A549 (cell line): ENCODE data around the gene XAB2. TPM values are rescaled to one million over a fixed set of nuclear protein-coding genes. Genes with fewer than 3 reads are reported as not detected.

Source experiments
- ATAC-seq, 2 experiments: fragments of 200-7000 bp in 1 of 2; fragments of >200 bp in 1 of 2; cut with Nextera tagmentation in 1 of 2; cut with Tn5 transposase in 1 of 2; 3 replicates each; pipeline versions ENCODE4 v1.8.0 to v1.9.1; 2018 to 2020; ENCODE audit warnings: mild to moderate bottlenecking in 1 of 2, moderate library complexity in 1 of 2
- CTCF ChIA-PET: fragments of 300-600 bp; sonication (Branson Sonifier 250); formaldehyde crosslinking; extraction: SDS; loops from one replicate; lab custom pipeline; 2021; ENCODE audit warnings: antibody characterized with exemption, inconsistent platforms; lab: Yijun Ruan, JAX
- POLR2A ChIA-PET: fragments of 350-600 bp; formaldehyde crosslinking; extraction: SDS; loops from one replicate; lab custom pipeline; 2021; ENCODE audit warnings: antibody characterized with exemption, inconsistent platforms; lab: Yijun Ruan, JAX
- DNase-seq, 2 experiments: peaks; one replicate each; pipeline versions ENCODE4 v3.0.0 to v3.0.0-alpha.2; 2011 to 2016; ENCODE audit warnings: low read depth in 1 of 2, low spot score in 1 of 2
- FAIRE-seq: peaks from 2 replicates; lab custom pipeline; 2011; peaks lifted over from hg19 to GRCh38; lab: Jason Lieb, UNC
- H3K27ac ChIP-seq, 2 experiments: fragments of >200 bp; sonication (Bioruptor Twin); formaldehyde crosslinking; 3 replicates each; pipeline ENCODE4 v1.5.1; 2016 to 2017
- H3K4me1 ChIP-seq: fragments of >200 bp; sonication (Bioruptor Twin); formaldehyde crosslinking; 3 replicates; pipeline ENCODE4 v1.6.1; 2016
- H3K4me2 ChIP-seq: fragments of >200 bp; sonication (Bioruptor Twin); formaldehyde crosslinking; 3 replicates; pipeline ENCODE4 v1.6.1; 2016
- H3K4me3 ChIP-seq: fragments of >200 bp; sonication (Bioruptor Twin); formaldehyde crosslinking; 3 replicates; pipeline ENCODE4 v1.5.1; 2016
- H3K9me3 ChIP-seq: fragments of >200 bp; sonication (Bioruptor Twin); formaldehyde crosslinking; 3 replicates; pipeline ENCODE4 v1.6.1; 2016
- BCL3 ChIP-seq: fragments of >200 bp; sonication (Bioruptor Twin); formaldehyde crosslinking; IDR thresholded peaks from 3 replicates; pipeline ENCODE4 v1.6.1; 2016
- CEBPB ChIP-seq, 2 experiments: fragments of >200 bp in 1 of 2; sonication (Bioruptor Twin) in 1 of 2; formaldehyde crosslinking in 1 of 2; IDR thresholded peaks; 2 replicates each; pipeline ENCODE4 v1.6.1; 2012 to 2016
- EHMT2 ChIP-seq: fragments of 200-600 bp; sonication (generic); IDR thresholded peaks from 2 replicates; pipeline ENCODE4 v1.6.1; 2016; ENCODE audit warnings: antibody characterized with exemption, low read depth, mild to moderate bottlenecking, moderate library complexity
- ESRRA ChIP-seq: fragments of 150-350 bp; IDR thresholded peaks from 2 replicates; pipeline ENCODE4 v1.6.1; 2014; ENCODE audit warnings: mild to moderate bottlenecking, low read length, borderline replicate concordance
- FOSB ChIP-seq: fragments of 250-450 bp; sonication (Bioruptor Pico); IDR thresholded peaks from 2 replicates; pipeline ENCODE4 v1.5.0; 2020; ENCODE audit warnings: mild to moderate bottlenecking, moderate library complexity
- FOSL2 ChIP-seq, 2 experiments: fragments of 450-650 bp in 1 of 2; fragments of >200 bp in 1 of 2; sonication (Bioruptor Twin) in 1 of 2; formaldehyde crosslinking; IDR thresholded peaks; 2 replicates each; pipeline versions ENCODE4 v1.5.0 to v1.6.1; 2016 to 2020; ENCODE audit warnings: mild to moderate bottlenecking in 1 of 2, moderate library complexity in 1 of 2
- FOXS1 ChIP-seq: fragments of 250-450 bp; sonication (Bioruptor Pico); IDR thresholded peaks from 2 replicates; pipeline ENCODE4 v1.5.0; 2020; ENCODE audit warnings: mild to moderate bottlenecking, moderate library complexity
- HES2 ChIP-seq: fragments of >200 bp; sonication (Bioruptor Twin); formaldehyde crosslinking; IDR thresholded peaks from 2 replicates; pipeline ENCODE4 v1.6.1; 2016
- HOXA7 ChIP-seq: fragments of 250-450 bp; sonication (Bioruptor Pico); IDR thresholded peaks from 2 replicates; pipeline ENCODE4 v1.5.0; 2020; ENCODE audit warnings: mild to moderate bottlenecking, moderate library complexity
- HOXB13 ChIP-seq: fragments of 250-450 bp; sonication (Bioruptor Pico); IDR thresholded peaks from 2 replicates; pipeline ENCODE4 v1.5.0; 2020; ENCODE audit warnings: low read depth, mild to moderate bottlenecking, moderate library complexity
- HOXB5 ChIP-seq: fragments of 250-450 bp; sonication (Bioruptor Pico); IDR thresholded peaks from 2 replicates; pipeline ENCODE4 v1.5.0; 2020; ENCODE audit warnings: mild to moderate bottlenecking, moderate library complexity
- JUNB ChIP-seq: fragments of >200 bp; sonication (Bioruptor Twin); formaldehyde crosslinking; IDR thresholded peaks from 2 replicates; pipeline ENCODE4 v1.6.1; 2016
- KDM1A ChIP-seq: fragments of 200-600 bp; sonication (generic); IDR thresholded peaks from 2 replicates; pipeline ENCODE4 v1.6.1; 2016; ENCODE audit warnings: low read depth, mild to moderate bottlenecking
- KDM5A ChIP-seq: fragments of 200-600 bp; sonication (generic); IDR thresholded peaks from 2 replicates; pipeline ENCODE4 v1.6.1; 2016; ENCODE audit warnings: antibody characterized with exemption, mild to moderate bottlenecking
- MAFK ChIP-seq: fragments of 450-650 bp; IDR thresholded peaks from 2 replicates; pipeline ENCODE4 v1.6.1; 2014; ENCODE audit not compliant: partially characterized antibody
- NR3C1 ChIP-seq: fragments of >200 bp; sonication (Bioruptor Twin); formaldehyde crosslinking; IDR thresholded peaks from 3 replicates; pipeline ENCODE4 v1.6.1; 2017
- PHF8 ChIP-seq: fragments of 200-600 bp; sonication (generic); IDR thresholded peaks from 2 replicates; pipeline ENCODE4 v1.6.1; 2016; ENCODE audit warnings: low read depth, mild to moderate bottlenecking, antibody characterized with exemption, moderate library complexity, borderline replicate concordance
- POLR2AphosphoS2 ChIP-seq: conservative IDR thresholded peaks from 2 replicates; pipeline ENCODE4 v1.6.1; 2012; ENCODE audit warnings: low read length, improper control_type of control experiment, inconsistent platforms
- RCOR1 ChIP-seq: fragments of 150-350 bp; IDR thresholded peaks from 2 replicates; pipeline ENCODE4 v1.6.1; 2014; ENCODE audit warnings: antibody characterized with exemption, low read length, low read depth
- RFX5 ChIP-seq: fragments of 450-650 bp; IDR thresholded peaks from 2 replicates; pipeline ENCODE4 v1.7.1; 2014; ENCODE audit warnings: antibody characterized with exemption, mild to moderate bottlenecking, moderate library complexity
- TP53 ChIP-seq: fragments of 250-450 bp; sonication (Bioruptor Pico); IDR thresholded peaks from 2 replicates; pipeline ENCODE4 v1.5.0; 2021; ENCODE audit warnings: mild to moderate bottlenecking, moderate library complexity
- ZC3H11A ChIP-seq: fragments of 450-650 bp; IDR thresholded peaks from 2 replicates; pipeline ENCODE4 v1.6.1; 2014; ENCODE audit warnings: antibody characterized with exemption, mild to moderate bottlenecking
- ZFP36 ChIP-seq: fragments of 450-650 bp; IDR thresholded peaks from 2 replicates; pipeline ENCODE4 v1.6.1; 2014; ENCODE audit warnings: borderline replicate concordance; ENCODE audit not compliant: partially characterized antibody
- ZNF302 ChIP-seq: fragments of 250-450 bp; sonication (Bioruptor Pico); IDR thresholded peaks from 2 replicates; pipeline ENCODE4 v1.9.0; 2021; ENCODE audit warnings: inconsistent platforms, mild to moderate bottlenecking, moderate library complexity
- WGBS: methylation state at CpG from one replicate; pipeline ENCODE4 v1.1.6; 2017; ENCODE audit errors: missing lambda C conversion rate; 5-methylcytosine and 5-hydroxymethylcytosine counted together
- polyA plus RNA-seq, 4 experiments: library from polyadenylated mRNA; depleted of rRNA in 3 of 4; stranded (reverse); fragments of >200 nt; fragmentation: RNase III in 1 of 4; extraction: RNeasy Plus Mini Kit Qiagen cat#74134 plus additional on column Dnase treatment in 1 of 4; gene quantifications; 2 replicates in 3 of 4; 3 replicates in 1 of 4; pipeline ENCODE4 v1.2.3, GENCODE V29; 2011 to 2017
- TF ChIP-seq, protein P1 (sequence below): fragments of 450-650 bp; IDR thresholded peaks from 2 replicates; pipeline ENCODE4 v1.6.1; 2014; ENCODE audit warnings: antibody characterized with exemption
- TF ChIP-seq, protein P2 (sequence below): IDR thresholded peaks from 2 replicates; pipeline ENCODE4 v1.6.1; 2012; ENCODE audit warnings: low read depth, borderline replicate concordance
- TF ChIP-seq, protein P3 (sequence below): IDR thresholded peaks from 2 replicates; pipeline ENCODE4 v1.6.1; 2012

XAB2 gene
- polyA plus RNA-seq, 2 of the 4 experiments (the other 2 are of a cell fraction): 15.0 to 21.2 TPM

DNA sequence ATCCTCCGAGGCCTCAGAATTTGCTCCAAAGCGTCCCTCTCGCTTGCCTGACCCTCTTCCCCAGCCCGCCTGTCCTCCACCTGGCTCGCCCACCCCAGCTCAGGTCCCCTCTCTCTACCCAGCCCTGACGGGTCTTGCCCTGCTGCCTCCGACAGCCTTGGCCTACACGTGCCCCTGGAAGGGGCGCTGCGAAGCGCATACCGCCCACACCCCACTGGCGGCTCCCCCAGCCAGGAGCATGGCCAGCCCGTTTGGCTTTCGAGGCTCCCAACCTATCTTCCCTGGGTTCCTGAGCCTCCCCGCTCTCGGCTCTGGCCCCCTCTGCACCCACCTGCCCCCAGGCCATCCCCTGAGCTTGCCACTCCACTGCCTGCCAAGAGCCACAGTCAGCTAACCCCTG, 4.5 kb downstream of the XAB2 start:
- no peaks in the 10 kb centered on the region for H3K9me3 ChIP-seq
- POLR2A ChIA-PET: interaction anchor here (1.1 kb wide), 1 partner anchor 9 kb away, joined by 6 read pairs; the partner anchor contains the start of gene PCP2
- no peak overlapping the region for H3K4me3 ChIP-seq
- WGBS: 94% methylated on average over 9 of the region's 17 CpGs
- H3K4me1 ChIP-seq: peaks cover 7% of the 10 kb centered on the region; the same call in 1 of the 3 replicates
- no peak overlapping the region for H3K27ac ChIP-seq
- CTCF ChIA-PET: interaction anchor here (0.8 to 1.0 kb wide), 2 partner anchors 27 to 57 kb away, joined by 3 read pairs; no protein-coding TSS in a partner anchor
- TF ChIP-seq BCL3 (no peak), FOSL2 (IDR thresholded peaks at IDR 0.05) (no peak), FOSL2 (CRISPR knock-in tag; IDR thresholded peaks at IDR 0.05) (no peak), HES2 (no peak), KDM5A (no peak), TP53 (no peak), HOXB13 (CRISPR knock-in tag) (no peak), KDM1A (no peak), EHMT2 (no peak), FOSB (CRISPR knock-in tag) (no peak), RFX5 (no peak)
- TF ChIP-seq, protein P1, sequence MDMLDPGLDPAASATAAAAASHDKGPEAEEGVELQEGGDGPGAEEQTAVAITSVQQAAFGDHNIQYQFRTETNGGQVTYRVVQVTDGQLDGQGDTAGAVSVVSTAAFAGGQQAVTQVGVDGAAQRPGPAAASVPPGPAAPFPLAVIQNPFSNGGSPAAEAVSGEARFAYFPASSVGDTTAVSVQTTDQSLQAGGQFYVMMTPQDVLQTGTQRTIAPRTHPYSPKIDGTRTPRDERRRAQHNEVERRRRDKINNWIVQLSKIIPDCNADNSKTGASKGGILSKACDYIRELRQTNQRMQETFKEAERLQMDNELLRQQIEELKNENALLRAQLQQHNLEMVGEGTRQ: no peak
- DNase-seq: no peak
- FAIRE-seq: no peak
- no peak overlapping the region for H3K4me2 ChIP-seq
- ATAC-seq: no peak

GRCh38 chr19:7623725-7624603, 5.4 kb downstream of the XAB2 start:
- no peak for TF ChIP-seq ZC3H11A
- TF ChIP-seq, protein P2, sequence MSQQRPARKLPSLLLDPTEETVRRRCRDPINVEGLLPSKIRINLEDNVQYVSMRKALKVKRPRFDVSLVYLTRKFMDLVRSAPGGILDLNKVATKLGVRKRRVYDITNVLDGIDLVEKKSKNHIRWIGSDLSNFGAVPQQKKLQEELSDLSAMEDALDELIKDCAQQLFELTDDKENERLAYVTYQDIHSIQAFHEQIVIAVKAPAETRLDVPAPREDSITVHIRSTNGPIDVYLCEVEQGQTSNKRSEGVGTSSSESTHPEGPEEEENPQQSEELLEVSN: no peak
- TF ChIP-seq ZNF302 (CRISPR knock-in tag): no peak
- no peak for TF ChIP-seq ESRRA
- TF ChIP-seq KDM5A: no peak
- DNase-seq (no peak), FAIRE-seq (no peak), ATAC-seq (no peak; a peak in 1 of 6 replicates)
- CTCF ChIA-PET: interaction anchor here (1.7 kb wide), 1 partner anchor 57 kb away, joined by 6 read pairs; the partner anchor contains the start of gene TRAPPC5
- H3K4me2 ChIP-seq: no peak overlapping the region
- peaks cover 7% of the 10 kb centered on the region; the same call in 1 of the 3 replicates for H3K4me1 ChIP-seq
- no peaks in the 10 kb centered on the region for H3K9me3 ChIP-seq
- WGBS: 94% methylated on average over 24 of the region's 39 CpGs
- no peak overlapping the region for H3K27ac ChIP-seq
- no peak overlapping the region for H3K4me3 ChIP-seq
- POLR2A ChIA-PET: interaction anchor here (0.6 to 1.1 kb wide), 2 partner anchors 10 to 50 kb away, joined by 4 to 6 read pairs; partner anchors contain the start of gene PCP2

DNA sequence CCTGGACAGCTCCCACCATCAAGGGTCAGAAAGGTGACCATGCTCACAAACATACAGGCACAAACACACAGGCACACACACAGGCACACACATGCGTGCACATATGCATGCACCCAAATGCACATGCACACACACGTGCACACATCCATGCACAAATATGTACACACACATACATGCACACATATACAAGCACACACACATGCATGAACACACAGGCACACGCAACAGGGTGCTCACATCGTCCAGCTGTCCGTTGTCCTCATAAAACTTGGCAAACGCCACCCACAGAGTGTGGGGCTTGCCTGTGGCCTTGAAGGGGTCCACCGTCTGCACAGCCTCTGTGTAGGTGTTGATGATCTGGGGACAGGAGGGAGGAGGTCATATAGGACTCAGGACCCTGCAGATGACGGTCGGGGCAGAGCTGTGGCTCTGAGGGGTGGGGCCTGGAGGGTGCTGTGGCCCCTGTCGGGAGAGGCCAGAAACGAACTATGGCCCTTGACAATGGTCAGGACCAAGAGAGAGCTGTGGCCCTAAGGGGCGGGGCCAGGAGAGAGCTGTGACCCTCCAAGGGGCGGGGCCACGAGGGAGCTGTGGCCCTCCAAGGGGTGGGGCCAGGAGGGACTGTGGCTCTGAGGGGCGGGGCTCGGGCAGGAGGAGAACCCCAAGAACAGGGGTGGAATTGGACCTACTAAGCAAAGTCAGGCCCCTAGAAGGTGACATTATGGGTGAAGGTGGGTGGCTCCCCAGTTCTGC, 6.2 kb downstream of the XAB2 start:
- no peak for DNase-seq
- Histone ChIP-seq H3K4me3 (no peak overlapping the region), H3K9me3 (no peaks in the 10 kb centered on the region), H3K4me1 (peaks cover 2% of the 10 kb centered on the region; the same call in 1 of the 3 replicates), H3K27ac (no peak overlapping the region), H3K4me2 (no peak overlapping the region)
- POLR2A ChIA-PET: interaction anchor here (1.1 kb wide), 1 partner anchor 55 kb away, joined by 7 read pairs; no protein-coding TSS in a partner anchor
- CTCF ChIA-PET: interaction anchor here (0.6 to 1.7 kb wide), 2 partner anchors 58 to 425 kb away, joined by 4 to 6 read pairs; partner anchors contain the start of gene TRAPPC5
- peak in 1 of 2 experiments; percentile 53; a peak in 3 of 6 replicates for ATAC-seq
- no peak for FAIRE-seq
- 96% methylated on average over 9 of the region's 16 CpGs for WGBS
- TF ChIP-seq POLR2AphosphoS2: no peak
- TF ChIP-seq, protein P2: no peak
- TF ChIP-seq HOXB5 (CRISPR knock-in tag): no peak
- no peak for TF ChIP-seq CEBPB (IDR thresholded peaks at IDR 0.05)
- TF ChIP-seq MAFK: no peak
- TF ChIP-seq JUNB: no peak
- TF ChIP-seq NR3C1: no peak
- TF ChIP-seq FOXS1 (CRISPR knock-in tag): no peak
- TF ChIP-seq HOXA7 (CRISPR knock-in tag): no peak
- no peak for TF ChIP-seq ZFP36
- no peak for TF ChIP-seq RCOR1
- TF ChIP-seq, protein P3, sequence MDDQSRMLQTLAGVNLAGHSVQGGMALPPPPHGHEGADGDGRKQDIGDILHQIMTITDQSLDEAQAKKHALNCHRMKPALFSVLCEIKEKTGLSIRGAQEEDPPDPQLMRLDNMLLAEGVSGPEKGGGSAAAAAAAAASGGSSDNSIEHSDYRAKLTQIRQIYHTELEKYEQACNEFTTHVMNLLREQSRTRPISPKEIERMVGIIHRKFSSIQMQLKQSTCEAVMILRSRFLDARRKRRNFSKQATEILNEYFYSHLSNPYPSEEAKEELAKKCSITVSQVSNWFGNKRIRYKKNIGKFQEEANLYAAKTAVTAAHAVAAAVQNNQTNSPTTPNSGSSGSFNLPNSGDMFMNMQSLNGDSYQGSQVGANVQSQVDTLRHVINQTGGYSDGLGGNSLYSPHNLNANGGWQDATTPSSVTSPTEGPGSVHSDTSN: no peak
- TF ChIP-seq PHF8: no peak
